ENCODE data around the gene LILRB4. TPM values are rescaled to one million over a fixed set of nuclear protein-coding genes. Genes with fewer than 3 reads are reported as not detected.

Gene LILRB4
- total and polyA plus RNA-seq, 2 of the 4 experiments (the other 2 are of a cell fraction): not detected

DNA sequence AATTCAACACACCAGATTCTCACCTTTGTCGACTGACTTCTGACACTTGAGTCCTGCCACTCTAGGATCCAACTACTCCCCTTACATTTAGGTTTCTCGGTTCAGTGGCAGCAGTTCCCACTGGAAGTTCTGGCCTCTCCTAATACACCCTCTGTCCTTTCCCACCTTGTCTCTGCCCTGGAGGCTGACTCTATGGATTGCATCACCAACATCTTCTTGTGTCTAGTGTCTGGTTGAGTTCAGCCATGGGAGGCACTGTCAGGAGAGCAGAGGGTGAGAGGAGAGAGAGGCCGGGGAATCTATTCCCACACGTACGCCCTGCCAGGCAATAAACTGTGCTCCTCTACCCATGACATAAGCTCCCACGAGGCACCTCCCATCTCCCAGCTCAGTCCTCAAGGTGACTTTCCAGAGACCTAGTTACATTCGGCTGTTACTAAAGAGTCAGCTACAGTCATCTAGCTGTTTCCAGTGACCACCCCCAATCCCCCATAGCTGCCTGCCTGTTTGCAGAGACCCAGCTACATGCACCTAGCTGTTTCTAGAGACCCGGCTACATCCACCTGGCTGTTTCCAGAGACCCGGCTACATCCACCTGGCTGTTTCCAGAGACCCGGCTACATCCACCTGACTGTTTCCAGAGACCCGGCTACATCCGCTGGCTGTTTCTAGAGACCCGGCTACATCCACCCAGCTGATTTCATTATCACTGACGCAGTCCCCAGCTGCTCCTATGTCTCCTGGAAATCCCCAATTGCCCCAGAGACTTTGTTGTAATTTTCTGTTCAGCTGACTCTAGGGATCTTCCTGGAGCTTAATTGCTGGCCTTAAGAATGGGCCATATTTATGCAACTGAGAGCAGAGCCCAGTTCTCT is 8.1 kb upstream of the LILRB4 start:
- intact Hi-C loops (cut with micrococcal nuclease) (no loop called here), in situ Hi-C loops (cut with MboI; ENCODE audit: low sequenced_read_pairs) (no loop called here)
- no peak overlapping the region for H3K23ac ChIP-seq (ENCODE audit: low read depth, low read length)

More for the DNA sequence above, 8.1 kb upstream of the LILRB4 start:
- Histone ChIP-seq H3K36me3 (ENCODE audit: control insufficient read depth, insufficient read depth, low read length) (no peaks in the 10 kb centered on the region), H3K27me3 (ENCODE audit: control insufficient read depth, insufficient read depth, low read length) (no peaks in the 10 kb centered on the region), H3K9me3 (ENCODE audit: control insufficient read depth, insufficient read depth, low read length) (peaks cover 18% of the 10 kb centered on the region), H3K4me1 (ENCODE audit: control insufficient read depth, insufficient read depth, low read length) (no peaks in the 10 kb centered on the region), H4K8ac (ENCODE audit: low read depth in 2 of 2, low read length in 2 of 2) (no peak overlapping the region), H3K27ac (ENCODE audit: insufficient read depth, low read length) (no peak overlapping the region), H4K91ac (ENCODE audit: insufficient read depth, low read depth, low read length) (no peak overlapping the region), H2BK15ac (ENCODE audit: low read depth, low read length) (no peak overlapping the region), H3K4ac (ENCODE audit: low read depth, low read length) (no peak overlapping the region), H2BK20ac (ENCODE audit: low read depth, low read length) (no peak overlapping the region), H4K5ac (ENCODE audit: low read depth, low read length) (no peak overlapping the region), H3K4me3 (ENCODE audit: insufficient read depth, low read depth, low read length) (no peak overlapping the region), H2AK5ac (ENCODE audit: low read depth, low read length) (no peak overlapping the region), H3K79me1 (ENCODE audit: low read depth in 1 of 2, low read length in 2 of 2) (no peaks in the 10 kb centered on the region), H3K4me2 (ENCODE audit: low read depth, low read length) (no peak overlapping the region), H2BK120ac (ENCODE audit: low read depth, low read length) (no peak overlapping the region), H2AK9ac (replicated peaks; ENCODE audit: low read depth, low read length, poor library complexity) (no peak overlapping the region), H3K9ac (ENCODE audit: low read depth, low read length) (no peak overlapping the region), H2AFZ (replicated peaks; ENCODE audit: low read length, poor library complexity) (no peak overlapping the region), H3K56ac (ENCODE audit: extremely low read depth, insufficient read depth, low read length) (no peak overlapping the region), H3K9me1 (ENCODE audit: insufficient read depth, low read length) (no peaks in the 10 kb centered on the region), H3K18ac (ENCODE audit: low read depth, low read length) (no peak overlapping the region), H3K14ac (replicated peaks; ENCODE audit: low read depth, low read length) (no peak overlapping the region), H2BK5ac (ENCODE audit: low read depth, low read length, poor library complexity, severe bottlenecking) (no peak overlapping the region), H4K20me1 (ENCODE audit: insufficient read depth, low read length) (no peaks in the 10 kb centered on the region)
- ChIA-PET CTCF (no interaction called here), POLR2A (ENCODE audit: unreplicated experiment) (no interaction called here)
- WGBS, 2 experiments (ENCODE audit: extremely low coverage in 2 of 2, insufficient read length in 1 of 2): 81% methylated on average over 6 of the region's 14 CpGs; no CpG with 5 or more reads in 1 of the 2 experiments
- no TSS peak for BruUV-seq (replicated peaks)
- ATAC-seq (ENCODE audit: low read depth): no peak
- DNase-seq: no peak
- TF ChIP-seq FOS (IDR thresholded peaks at IDR 0.05; ENCODE audit: low read depth, low read length) (no peak), MAZ (IDR thresholded peaks at IDR 0.05; ENCODE audit: borderline replicate concordance, low read depth, low read length) (no peak), NFE2L2 (IDR thresholded peaks at IDR 0.05; ENCODE audit: low read depth, low read length) (no peak), USF2 (IDR thresholded peaks at IDR 0.05; ENCODE audit: low read depth, low read length) (no peak), MAFK (IDR thresholded peaks at IDR 0.05; ENCODE audit: low read depth, low read length) (no peak), CTCF (conservative IDR thresholded peaks at IDR 0.05; ENCODE audit: low read depth, low read length) (no peak), ELK1 (IDR thresholded peaks at IDR 0.05; ENCODE audit: borderline replicate concordance, low read depth, low read length) (no peak)
- dilution Hi-C loops (cut with HindIII; ENCODE audit: low sequenced_read_pairs, unreplicated experiment): no loop called here

Data from IMR-90 (cell line).